ENCODE measurements around the gene GALNT6.

Gene GALNT6

DNA sequence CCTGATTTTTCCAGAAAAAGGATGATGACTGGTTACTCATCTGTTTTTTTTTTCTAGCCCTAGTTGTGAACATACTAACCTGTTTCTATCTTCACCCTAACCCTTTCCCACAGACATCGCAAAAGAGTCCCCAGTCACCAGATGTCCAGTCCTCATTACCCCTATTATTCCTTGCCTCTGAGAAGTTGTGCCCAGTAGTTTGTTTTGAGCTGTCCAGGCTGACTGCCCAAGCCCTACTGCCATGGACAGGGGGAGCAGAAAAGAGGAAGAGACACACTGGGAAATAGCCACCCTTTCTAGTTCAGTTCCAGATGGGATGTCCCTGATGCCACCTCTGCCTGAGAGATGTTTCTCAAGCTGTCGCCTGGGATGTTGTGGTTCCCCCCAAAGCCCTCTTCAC is 30.9 kb downstream of the GALNT6 start:
- DNase-seq (ENCODE audit: low read depth): no peak
- H3K4me3 ChIP-seq (ENCODE audit: low read length): no peak overlapping the region
- TF ChIP-seq, protein P1, sequence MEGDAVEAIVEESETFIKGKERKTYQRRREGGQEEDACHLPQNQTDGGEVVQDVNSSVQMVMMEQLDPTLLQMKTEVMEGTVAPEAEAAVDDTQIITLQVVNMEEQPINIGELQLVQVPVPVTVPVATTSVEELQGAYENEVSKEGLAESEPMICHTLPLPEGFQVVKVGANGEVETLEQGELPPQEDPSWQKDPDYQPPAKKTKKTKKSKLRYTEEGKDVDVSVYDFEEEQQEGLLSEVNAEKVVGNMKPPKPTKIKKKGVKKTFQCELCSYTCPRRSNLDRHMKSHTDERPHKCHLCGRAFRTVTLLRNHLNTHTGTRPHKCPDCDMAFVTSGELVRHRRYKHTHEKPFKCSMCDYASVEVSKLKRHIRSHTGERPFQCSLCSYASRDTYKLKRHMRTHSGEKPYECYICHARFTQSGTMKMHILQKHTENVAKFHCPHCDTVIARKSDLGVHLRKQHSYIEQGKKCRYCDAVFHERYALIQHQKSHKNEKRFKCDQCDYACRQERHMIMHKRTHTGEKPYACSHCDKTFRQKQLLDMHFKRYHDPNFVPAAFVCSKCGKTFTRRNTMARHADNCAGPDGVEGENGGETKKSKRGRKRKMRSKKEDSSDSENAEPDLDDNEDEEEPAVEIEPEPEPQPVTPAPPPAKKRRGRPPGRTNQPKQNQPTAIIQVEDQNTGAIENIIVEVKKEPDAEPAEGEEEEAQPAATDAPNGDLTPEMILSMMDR (conservative IDR thresholded peaks at IDR 0.05; ENCODE audit: low read length): no peak

DNA sequence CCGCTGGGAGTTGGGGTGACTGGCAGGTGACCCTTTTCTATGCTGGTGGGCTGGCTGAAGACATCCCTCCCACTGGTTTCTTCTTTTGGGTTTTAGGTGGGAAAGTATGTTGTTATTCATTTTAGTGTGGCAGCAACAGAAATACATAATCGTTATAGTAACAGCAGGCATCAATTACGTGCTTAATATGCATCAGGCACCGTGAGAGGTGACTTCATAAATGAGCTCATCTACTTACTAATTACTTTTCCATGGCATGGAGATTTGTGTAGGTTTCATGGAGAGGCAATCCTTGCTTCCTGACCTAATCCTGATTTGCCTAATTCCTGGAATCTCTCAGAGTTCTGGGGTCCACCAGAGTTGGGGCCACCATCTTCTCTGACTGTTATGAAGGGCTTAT is 31.4 kb downstream of the GALNT6 start:
- TF ChIP-seq, protein P1 (conservative IDR thresholded peaks at IDR 0.05; ENCODE audit: low read length): no peak
- no peak overlapping the region for H3K4me3 ChIP-seq (ENCODE audit: low read length)
- no peak for DNase-seq (ENCODE audit: low read depth)

DNA sequence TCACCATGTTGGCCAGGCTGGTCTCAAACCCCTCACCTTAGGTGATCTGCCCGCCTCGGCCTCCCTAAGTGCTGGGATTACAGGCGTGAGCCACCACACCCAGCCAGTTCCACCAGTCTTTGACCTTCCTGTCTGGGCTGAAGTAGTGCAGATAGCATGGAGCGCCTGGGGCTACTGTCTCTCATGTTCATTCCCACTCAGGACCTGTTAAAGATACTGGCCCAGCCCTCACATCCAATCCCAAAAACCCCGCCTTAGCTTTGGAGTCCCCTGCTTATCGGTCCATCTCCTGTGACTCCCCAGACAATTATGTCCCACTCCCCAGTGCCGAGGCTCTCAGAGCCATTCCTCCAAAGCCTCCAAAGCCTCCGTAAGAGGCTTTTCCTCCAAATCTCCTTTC is 32.7 kb downstream of the GALNT6 start:
- H3K4me3 ChIP-seq (ENCODE audit: low read length): no peak overlapping the region
- no peak for DNase-seq (ENCODE audit: low read depth)
- TF ChIP-seq, protein P1 (conservative IDR thresholded peaks at IDR 0.05; ENCODE audit: low read length): no peak

DNA sequence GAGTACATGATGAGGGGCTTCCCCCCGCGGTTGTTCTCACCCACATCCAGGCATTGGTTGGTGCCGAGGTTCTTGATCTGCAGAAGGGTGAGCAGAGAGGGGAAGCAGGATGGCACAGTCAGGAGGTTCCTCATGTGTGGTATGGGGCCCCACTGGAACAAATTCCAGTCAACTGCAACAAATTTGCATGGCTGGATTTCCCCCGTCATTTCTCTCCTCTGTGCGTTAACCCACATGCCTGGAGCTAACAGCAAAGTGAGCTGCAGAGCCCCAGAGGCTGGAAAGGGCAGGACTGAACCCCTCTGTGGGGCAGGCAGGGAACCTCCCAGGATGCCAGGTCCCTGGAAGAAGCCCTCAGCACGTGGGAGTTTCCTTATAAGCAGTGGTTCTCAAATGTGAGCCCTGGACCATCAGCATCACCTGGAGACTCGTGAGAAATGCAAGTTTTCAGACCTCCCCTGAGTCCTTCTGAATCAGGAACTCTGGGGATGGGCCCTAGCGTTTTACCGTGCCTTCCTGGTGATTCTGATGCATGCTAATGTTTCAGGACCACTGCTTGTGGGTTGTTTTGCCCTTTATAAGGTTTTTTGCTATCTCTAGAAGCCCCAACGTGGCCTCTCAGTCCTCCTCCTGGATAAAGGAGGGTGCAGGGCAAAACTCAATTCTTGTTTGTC is 33.7 kb downstream of the GALNT6 start:
- DNase-seq (ENCODE audit: low read depth): no peak
- TF ChIP-seq, protein P1 (conservative IDR thresholded peaks at IDR 0.05; ENCODE audit: low read length): no peak
- H3K4me3 ChIP-seq (ENCODE audit: low read length): no peak overlapping the region

DNA sequence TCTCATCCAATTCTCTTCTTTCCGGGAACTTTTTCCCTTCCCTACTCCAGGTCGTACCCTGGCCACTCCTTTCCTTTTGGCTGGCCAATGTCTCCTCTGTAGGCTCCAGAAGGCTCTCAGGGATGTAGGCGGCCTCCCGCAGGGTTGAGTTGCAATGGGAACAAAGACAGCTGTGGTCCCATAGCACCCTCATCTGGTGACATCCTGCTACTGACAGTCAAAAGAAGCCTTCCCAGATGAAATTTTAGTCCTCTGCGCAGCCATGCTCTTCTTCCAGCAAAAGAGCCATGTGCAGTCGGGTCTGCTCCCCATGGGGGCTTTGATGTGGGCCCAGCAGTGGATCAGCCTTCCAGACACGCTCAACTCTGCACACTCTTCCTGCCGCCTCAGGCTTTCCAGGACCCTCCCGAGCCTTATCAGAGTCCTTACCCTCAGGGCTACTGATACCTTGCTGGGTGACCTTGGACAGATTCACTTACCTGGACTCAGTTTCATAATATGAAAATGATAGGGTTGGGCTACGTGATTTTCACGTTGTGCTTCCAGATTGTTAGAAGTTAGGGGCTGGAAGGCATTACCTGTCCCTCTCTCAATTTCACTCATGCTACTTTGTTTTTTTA is 39.2 kb downstream of the GALNT6 start:
- no peak overlapping the region for H3K4me3 ChIP-seq (ENCODE audit: low read length)
- TF ChIP-seq, protein P1 (conservative IDR thresholded peaks at IDR 0.05; ENCODE audit: low read length): peak; percentile 79
- peak; percentile 58 for DNase-seq (ENCODE audit: low read depth)

DNA sequence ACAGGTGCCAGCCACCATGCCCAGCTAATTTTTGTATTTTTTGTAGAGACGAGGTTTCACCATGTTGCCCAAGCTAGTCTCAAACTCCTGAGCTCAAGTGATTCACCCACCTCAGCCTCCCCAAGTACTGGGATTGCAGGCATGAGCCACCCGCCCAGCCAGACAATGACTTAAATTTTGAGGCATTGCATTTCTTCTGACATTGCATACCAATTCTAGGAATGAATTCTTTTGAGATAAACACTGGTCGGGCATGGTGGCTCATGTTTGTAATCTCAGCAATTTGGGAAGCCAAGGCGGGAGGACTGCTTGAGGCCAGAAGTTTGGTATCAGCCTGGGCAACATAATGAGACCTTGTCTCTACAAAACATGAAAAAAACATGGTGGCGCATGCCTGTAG is 42.2 kb downstream of the GALNT6 start:
- no peak overlapping the region for H3K4me3 ChIP-seq (ENCODE audit: low read length)
- peak; percentile 82 for DNase-seq (ENCODE audit: low read depth)
- TF ChIP-seq, protein P1 (conservative IDR thresholded peaks at IDR 0.05; ENCODE audit: low read length): no peak

DNA sequence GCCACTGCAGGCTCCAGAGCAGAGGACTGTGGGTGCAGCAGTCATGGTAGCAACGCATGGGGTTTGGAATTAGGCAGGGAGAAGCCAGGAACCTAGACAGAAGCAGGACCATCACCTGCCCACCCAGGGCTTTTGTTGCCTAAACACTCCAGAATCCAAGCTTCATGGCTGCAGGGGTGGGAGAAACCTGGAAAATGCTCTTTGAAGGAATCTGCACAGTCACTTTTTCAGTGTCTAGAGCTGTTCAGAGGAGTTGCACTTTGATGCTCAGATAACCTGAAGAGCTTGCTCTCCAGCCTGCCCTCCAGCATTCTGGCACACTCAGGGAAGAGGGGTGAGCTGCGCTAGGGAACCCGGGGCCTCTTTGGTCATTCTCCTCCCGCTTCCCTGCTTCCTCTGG is 43.1 kb downstream of the GALNT6 start:
- no peak for DNase-seq (ENCODE audit: low read depth)
- H3K4me3 ChIP-seq (ENCODE audit: low read length): no peak overlapping the region
- TF ChIP-seq, protein P1 (conservative IDR thresholded peaks at IDR 0.05; ENCODE audit: low read length): no peak

All from AG10803 (cell line).